ENCODE results near the gene TOGARAM1.
A peak's percentile ranks its signal among the peaks of the same experiment; 100 is the strongest.

TOGARAM1 gene

DNA sequence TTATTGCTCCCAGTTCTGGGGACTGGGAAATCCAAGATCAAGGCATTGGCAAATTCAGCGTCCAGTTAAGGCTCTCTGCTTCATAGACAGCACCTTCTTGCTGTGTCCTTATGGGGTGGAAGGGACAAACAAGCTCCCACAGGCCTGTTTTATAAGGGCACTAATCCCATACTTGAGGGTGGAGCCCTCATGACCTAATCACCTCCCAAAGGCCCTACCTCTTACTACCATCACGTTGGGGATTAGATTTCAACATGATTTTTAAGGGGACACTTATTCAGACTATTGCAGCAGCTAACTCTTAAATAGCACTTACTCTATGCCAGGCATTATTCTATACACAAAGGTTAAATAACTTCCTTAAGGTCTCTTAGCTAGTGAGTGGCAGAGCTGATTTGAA is 17.3 kb downstream of the TOGARAM1 start:
- H2BK15ac ChIP-seq (ENCODE audit: low read depth, poor library complexity, severe bottlenecking) = no peak overlapping the region
- H3K23ac ChIP-seq (ENCODE audit: low read length in 2 of 2) = no peak overlapping the region
- no peaks in the 10 kb centered on the region for H3K4me1 ChIP-seq (ENCODE audit: control insufficient read depth, insufficient read depth, low read depth, low read length)
- H2AK5ac ChIP-seq (ENCODE audit: low read length, severe bottlenecking) = no peak overlapping the region
- no peak overlapping the region for H3K4ac ChIP-seq (ENCODE audit: low read depth in 1 of 2, low read length in 2 of 2)
- no peaks in the 10 kb centered on the region for H3K36me3 ChIP-seq (ENCODE audit: control insufficient read depth in 1 of 2, insufficient read depth in 2 of 2, low read depth in 1 of 2, low read length in 2 of 2)
- no peak overlapping the region for H2BK12ac ChIP-seq (ENCODE audit: low read length in 2 of 2)
- H2BK120ac ChIP-seq (ENCODE audit: low read depth, low read length) = no peak overlapping the region
- WGBS = 100% methylated on average over 2 of the region's 2 CpGs
- peak overlapping the region; percentile 41 for H4K8ac ChIP-seq (ENCODE audit: low read length)
- no peak overlapping the region for H3K9ac ChIP-seq (ENCODE audit: low read length)
- H2BK5ac ChIP-seq (ENCODE audit: low read depth, low read length, poor library complexity, severe bottlenecking) = no peak overlapping the region
- no peak overlapping the region for H3K18ac ChIP-seq (ENCODE audit: low read depth in 1 of 2, low read length in 2 of 2)
- no peak overlapping the region for H2AFZ ChIP-seq (ENCODE audit: low read depth, low read length)
- no peak for DNase-seq
- no peaks in the 10 kb centered on the region for H3K9me3 ChIP-seq (ENCODE audit: control insufficient read depth, low read length)
- no peak overlapping the region for H3K27ac ChIP-seq (ENCODE audit: low read length, poor library complexity, severe bottlenecking)
- no peaks in the 10 kb centered on the region for H3K27me3 ChIP-seq (ENCODE audit: control insufficient read depth in 1 of 2, insufficient read depth in 1 of 2, low read length in 2 of 2)
- no peak overlapping the region for H4K91ac ChIP-seq (ENCODE audit: low read length)
- no peak overlapping the region for H3K4me3 ChIP-seq (ENCODE audit: insufficient read depth in 1 of 2, low read depth in 1 of 2, low read length in 2 of 2)
- peaks cover 12% of the 10 kb centered on the region for H3K79me1 ChIP-seq (replicated peaks; ENCODE audit: low read length, poor library complexity, severe bottlenecking)
- no peak overlapping the region for H3K14ac ChIP-seq (ENCODE audit: low read length in 2 of 2)
- no peak overlapping the region for H3K4me2 ChIP-seq (ENCODE audit: low read length, poor library complexity, severe bottlenecking)

- H2AK5ac ChIP-seq (ENCODE audit: low read length, severe bottlenecking) = no peak overlapping the region
- no peaks in the 10 kb centered on the region for H3K4me1 ChIP-seq (ENCODE audit: control insufficient read depth, insufficient read depth, low read depth, low read length)
- H2BK5ac ChIP-seq (ENCODE audit: low read depth, low read length, poor library complexity, severe bottlenecking) = no peak overlapping the region
- no peak overlapping the region for H3K18ac ChIP-seq (ENCODE audit: low read depth in 1 of 2, low read length in 2 of 2)
- H3K4me2 ChIP-seq (ENCODE audit: low read length, poor library complexity, severe bottlenecking) = no peak overlapping the region
- no peak overlapping the region for H3K4ac ChIP-seq (ENCODE audit: low read depth in 1 of 2, low read length in 2 of 2)
- no peak overlapping the region for H3K27ac ChIP-seq (ENCODE audit: low read length, poor library complexity, severe bottlenecking)
- no peaks in the 10 kb centered on the region for H3K36me3 ChIP-seq (ENCODE audit: control insufficient read depth in 1 of 2, insufficient read depth in 2 of 2, low read depth in 1 of 2, low read length in 2 of 2)
- H2BK12ac ChIP-seq (ENCODE audit: low read length in 2 of 2) = no peak overlapping the region
- H4K91ac ChIP-seq (ENCODE audit: low read length) = no peak overlapping the region
- H3K27me3 ChIP-seq (ENCODE audit: control insufficient read depth in 1 of 2, insufficient read depth in 1 of 2, low read length in 2 of 2) = no peaks in the 10 kb centered on the region
- H2BK15ac ChIP-seq (ENCODE audit: low read depth, poor library complexity, severe bottlenecking) = no peak overlapping the region
- H3K9me3 ChIP-seq (ENCODE audit: control insufficient read depth, low read length) = no peaks in the 10 kb centered on the region
- no peak overlapping the region for H4K8ac ChIP-seq (ENCODE audit: low read length)
- H3K9ac ChIP-seq (ENCODE audit: low read length) = no peak overlapping the region
- no peak overlapping the region for H2AFZ ChIP-seq (ENCODE audit: low read depth, low read length)
- no peak overlapping the region for H3K23ac ChIP-seq (ENCODE audit: low read length in 2 of 2)
- no peak overlapping the region for H3K4me3 ChIP-seq (ENCODE audit: insufficient read depth in 1 of 2, low read depth in 1 of 2, low read length in 2 of 2)
- H3K14ac ChIP-seq (ENCODE audit: low read length in 2 of 2) = no peak overlapping the region
- H3K79me1 ChIP-seq (replicated peaks; ENCODE audit: low read length, poor library complexity, severe bottlenecking) = peaks cover 12% of the 10 kb centered on the region
- DNase-seq = no peak
- H2BK120ac ChIP-seq (ENCODE audit: low read depth, low read length) = no peak overlapping the region
These were observed 17.9 kb downstream of the TOGARAM1 start for GRCh38 chr14:44979740-44980356.

DNA sequence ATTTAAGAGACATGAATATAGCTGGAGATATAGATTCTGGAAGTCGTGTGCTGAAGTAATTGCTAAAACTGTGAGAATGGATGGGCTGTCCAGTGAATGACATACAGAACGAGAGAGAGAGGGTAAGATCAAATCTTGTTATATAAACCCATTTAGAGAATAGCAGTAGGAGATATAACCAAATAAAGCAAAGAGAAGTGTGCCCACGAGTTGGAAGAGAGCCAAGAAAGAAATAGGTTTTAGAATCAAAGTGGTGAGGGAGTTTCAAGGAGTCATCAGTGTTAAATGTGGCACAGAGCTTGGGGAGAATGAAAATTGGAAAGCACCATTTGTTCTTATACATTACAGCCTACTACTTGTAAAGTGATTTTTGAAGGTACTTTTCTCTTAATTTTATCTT is 19.2 kb downstream of the TOGARAM1 start:
- Histone ChIP-seq H3K27ac (ENCODE audit: low read length, poor library complexity, severe bottlenecking) (no peak overlapping the region), H2BK12ac (ENCODE audit: low read length in 2 of 2) (no peak overlapping the region), H3K23ac (ENCODE audit: low read length in 2 of 2) (no peak overlapping the region), H3K9me3 (ENCODE audit: control insufficient read depth, low read length) (no peaks in the 10 kb centered on the region), H3K14ac (ENCODE audit: low read length in 2 of 2) (no peak overlapping the region), H3K27me3 (ENCODE audit: control insufficient read depth in 1 of 2, insufficient read depth in 1 of 2, low read length in 2 of 2) (no peaks in the 10 kb centered on the region), H4K8ac (ENCODE audit: low read length) (no peak overlapping the region), H3K4me3 (ENCODE audit: insufficient read depth in 1 of 2, low read depth in 1 of 2, low read length in 2 of 2) (no peak overlapping the region), H3K18ac (ENCODE audit: low read depth in 1 of 2, low read length in 2 of 2) (no peak overlapping the region), H4K91ac (ENCODE audit: low read length) (no peak overlapping the region), H3K4me1 (ENCODE audit: control insufficient read depth, insufficient read depth, low read depth, low read length) (no peaks in the 10 kb centered on the region), H2BK5ac (ENCODE audit: low read depth, low read length, poor library complexity, severe bottlenecking) (no peak overlapping the region), H3K36me3 (ENCODE audit: control insufficient read depth in 1 of 2, insufficient read depth in 2 of 2, low read depth in 1 of 2, low read length in 2 of 2) (no peaks in the 10 kb centered on the region), H2BK120ac (ENCODE audit: low read depth, low read length) (no peak overlapping the region), H3K4me2 (ENCODE audit: low read length, poor library complexity, severe bottlenecking) (no peak overlapping the region), H2AFZ (ENCODE audit: low read depth, low read length) (no peak overlapping the region), H2AK5ac (ENCODE audit: low read length, severe bottlenecking) (no peak overlapping the region), H2BK15ac (ENCODE audit: low read depth, poor library complexity, severe bottlenecking) (no peak overlapping the region), H3K79me1 (replicated peaks; ENCODE audit: low read length, poor library complexity, severe bottlenecking) (peaks cover 16% of the 10 kb centered on the region), H3K9ac (ENCODE audit: low read length) (no peak overlapping the region), H3K4ac (ENCODE audit: low read depth in 1 of 2, low read length in 2 of 2) (no peak overlapping the region)
- WGBS = 88% methylated on average over 3 of the region's 3 CpGs
- no peak for DNase-seq

GRCh38 chr14:44982594-44982993 is 20.6 kb downstream of the TOGARAM1 start:
- Histone ChIP-seq H2BK15ac (ENCODE audit: low read depth, poor library complexity, severe bottlenecking) (no peak overlapping the region), H3K79me1 (replicated peaks; ENCODE audit: low read length, poor library complexity, severe bottlenecking) (peaks cover 15% of the 10 kb centered on the region), H4K91ac (ENCODE audit: low read length) (no peak overlapping the region), H2BK12ac (ENCODE audit: low read length in 2 of 2) (no peak overlapping the region), H3K18ac (ENCODE audit: low read depth in 1 of 2, low read length in 2 of 2) (no peak overlapping the region), H2AK5ac (ENCODE audit: low read length, severe bottlenecking) (no peak overlapping the region), H3K9ac (ENCODE audit: low read length) (no peak overlapping the region), H3K23ac (ENCODE audit: low read length in 2 of 2) (no peak overlapping the region), H3K4me3 (ENCODE audit: insufficient read depth in 1 of 2, low read depth in 1 of 2, low read length in 2 of 2) (no peak overlapping the region), H2AFZ (ENCODE audit: low read depth, low read length) (no peak overlapping the region), H3K4me2 (ENCODE audit: low read length, poor library complexity, severe bottlenecking) (no peak overlapping the region), H4K8ac (ENCODE audit: low read length) (no peak overlapping the region), H3K27me3 (ENCODE audit: control insufficient read depth in 1 of 2, insufficient read depth in 1 of 2, low read length in 2 of 2) (no peaks in the 10 kb centered on the region), H3K4ac (ENCODE audit: low read depth in 1 of 2, low read length in 2 of 2) (no peak overlapping the region), H3K36me3 (ENCODE audit: control insufficient read depth in 1 of 2, insufficient read depth in 2 of 2, low read depth in 1 of 2, low read length in 2 of 2) (no peaks in the 10 kb centered on the region), H3K14ac (ENCODE audit: low read length in 2 of 2) (no peak overlapping the region), H3K27ac (ENCODE audit: low read length, poor library complexity, severe bottlenecking) (no peak overlapping the region), H2BK120ac (ENCODE audit: low read depth, low read length) (no peak overlapping the region), H3K4me1 (ENCODE audit: control insufficient read depth, insufficient read depth, low read depth, low read length) (no peaks in the 10 kb centered on the region), H2BK5ac (ENCODE audit: low read depth, low read length, poor library complexity, severe bottlenecking) (no peak overlapping the region), H3K9me3 (ENCODE audit: control insufficient read depth, low read length) (no peaks in the 10 kb centered on the region)
- no peak for DNase-seq
- WGBS = 100% methylated on average over 1 of the region's 2 CpGs

Data from mesenchymal stem cell (in vitro differentiated cells and primary cell).